Nephron (organoid): Measurements from ENCODE around the gene PTPRN2.
"Not testable (repeated sequence)": the region's sequence is repeated elsewhere in the genome, so short reads cannot be mapped to it uniquely, and the experiment has no call there.

Experiments
- H3K27ac Mint-ChIP-seq, 3 experiments: 2 replicates each; pipeline ENCODE4 v1.8.0; 2020; ENCODE audit warnings: mixed read lengths in 3 of 3, mild to moderate bottlenecking in 2 of 3, moderate library complexity in 1 of 3
- H3K27me3 Mint-ChIP-seq: 2 replicates; pipeline ENCODE4 v1.8.0; 2021; ENCODE audit warnings: low read depth, mild to moderate bottlenecking, moderate library complexity, mixed read lengths
- H3K36me3 Mint-ChIP-seq: 2 replicates; pipeline ENCODE4 v1.8.0; 2020; ENCODE audit warnings: low read depth, mixed read lengths
- H3K4me1 Mint-ChIP-seq: 2 replicates; pipeline ENCODE4 v1.8.0; 2020; ENCODE audit warnings: mixed read lengths
- H3K4me3 Mint-ChIP-seq, 3 experiments: 2 replicates each; pipeline ENCODE4 v1.8.0; 2020; ENCODE audit warnings: mild to moderate bottlenecking in 3 of 3, mixed read lengths in 3 of 3, moderate library complexity in 2 of 3
- H3K9me3 Mint-ChIP-seq: 2 replicates; pipeline ENCODE4 v1.8.0; 2020; ENCODE audit warnings: mixed read lengths
- TF ChIP-seq, protein P1 (sequence below), 3 experiments: fragments of 200-600 bp; sonication (generic); IDR thresholded peaks; one replicate each; pipeline ENCODE4 v1.5.0; 2021; ENCODE audit warnings: antibody characterized with exemption in 3 of 3; ENCODE audit not compliant: unreplicated experiment in 3 of 3

The PTPRN2 gene

GRCh38 chr7:157898802-157899505, 688.7 kb downstream of the PTPRN2 start:
- peaks cover 60% of the 10 kb centered on the region for H3K27me3 Mint-ChIP-seq
- no peak overlapping the region for H3K4me3 Mint-ChIP-seq
- TF ChIP-seq, protein P1, sequence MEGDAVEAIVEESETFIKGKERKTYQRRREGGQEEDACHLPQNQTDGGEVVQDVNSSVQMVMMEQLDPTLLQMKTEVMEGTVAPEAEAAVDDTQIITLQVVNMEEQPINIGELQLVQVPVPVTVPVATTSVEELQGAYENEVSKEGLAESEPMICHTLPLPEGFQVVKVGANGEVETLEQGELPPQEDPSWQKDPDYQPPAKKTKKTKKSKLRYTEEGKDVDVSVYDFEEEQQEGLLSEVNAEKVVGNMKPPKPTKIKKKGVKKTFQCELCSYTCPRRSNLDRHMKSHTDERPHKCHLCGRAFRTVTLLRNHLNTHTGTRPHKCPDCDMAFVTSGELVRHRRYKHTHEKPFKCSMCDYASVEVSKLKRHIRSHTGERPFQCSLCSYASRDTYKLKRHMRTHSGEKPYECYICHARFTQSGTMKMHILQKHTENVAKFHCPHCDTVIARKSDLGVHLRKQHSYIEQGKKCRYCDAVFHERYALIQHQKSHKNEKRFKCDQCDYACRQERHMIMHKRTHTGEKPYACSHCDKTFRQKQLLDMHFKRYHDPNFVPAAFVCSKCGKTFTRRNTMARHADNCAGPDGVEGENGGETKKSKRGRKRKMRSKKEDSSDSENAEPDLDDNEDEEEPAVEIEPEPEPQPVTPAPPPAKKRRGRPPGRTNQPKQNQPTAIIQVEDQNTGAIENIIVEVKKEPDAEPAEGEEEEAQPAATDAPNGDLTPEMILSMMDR (IDR thresholded peaks at IDR 0.05; ENCODE audit: unreplicated experiment in 3 of 3): no peak
- H3K27ac Mint-ChIP-seq: peak overlapping the region in 1 of 3 experiments; percentile 63
- no peaks in the 10 kb centered on the region for H3K9me3 Mint-ChIP-seq
- H3K4me1 Mint-ChIP-seq: peaks cover 17% of the 10 kb centered on the region
- H3K36me3 Mint-ChIP-seq: no peaks in the 10 kb centered on the region

GRCh38 chr7:157898261-157898660, 689.4 kb downstream of the PTPRN2 start:
- TF ChIP-seq, protein P1 (IDR thresholded peaks at IDR 0.05; ENCODE audit: unreplicated experiment in 3 of 3): no peak
- peaks cover 17% of the 10 kb centered on the region for H3K4me1 Mint-ChIP-seq
- H3K9me3 Mint-ChIP-seq: no peaks in the 10 kb centered on the region
- H3K27me3 Mint-ChIP-seq: peaks cover 60% of the 10 kb centered on the region
- H3K36me3 Mint-ChIP-seq: no peaks in the 10 kb centered on the region
- no peak overlapping the region for H3K4me3 Mint-ChIP-seq
- H3K27ac Mint-ChIP-seq: no peak overlapping the region

GRCh38 chr7:157897681-157898080, 689.9 kb downstream of the PTPRN2 start:
- TF ChIP-seq, protein P1 (IDR thresholded peaks at IDR 0.05; ENCODE audit: unreplicated experiment in 3 of 3): no peak
- Mint-ChIP-seq H3K4me3 (no peak overlapping the region), H3K27me3 (peaks cover 60% of the 10 kb centered on the region), H3K27ac (no peak overlapping the region), H3K36me3 (no peaks in the 10 kb centered on the region), H3K4me1 (peaks cover 17% of the 10 kb centered on the region), H3K9me3 (no peaks in the 10 kb centered on the region)

- TF ChIP-seq, protein P1 (IDR thresholded peaks at IDR 0.05; ENCODE audit: unreplicated experiment in 3 of 3): no peak
- no peak overlapping the region for H3K27ac Mint-ChIP-seq
- peaks cover 59% of the 10 kb centered on the region for H3K27me3 Mint-ChIP-seq
- H3K9me3 Mint-ChIP-seq: no peaks in the 10 kb centered on the region
- H3K4me3 Mint-ChIP-seq: no peak overlapping the region
- no peaks in the 10 kb centered on the region for H3K36me3 Mint-ChIP-seq
- peaks cover 17% of the 10 kb centered on the region for H3K4me1 Mint-ChIP-seq
Measured at GRCh38 chr7:157896774-157897555, 690.7 kb downstream of the PTPRN2 start.

DNA sequence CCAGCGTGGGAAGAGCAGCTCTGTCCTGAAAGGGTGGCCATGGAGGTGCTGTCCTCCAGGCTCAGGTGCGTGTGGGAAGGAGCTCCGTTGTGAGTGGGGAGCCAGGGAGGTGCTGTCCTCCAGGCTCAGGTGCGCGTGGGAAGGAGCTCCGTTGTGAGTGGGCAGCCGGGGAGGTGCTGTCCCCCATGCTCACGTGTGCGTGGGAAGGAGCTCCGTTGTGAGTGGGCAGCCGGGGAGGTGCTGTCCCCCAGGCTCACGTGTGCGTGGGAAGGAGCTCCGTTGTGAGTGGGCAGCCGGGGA, 691.3 kb downstream of the PTPRN2 start:
- not testable (repeated sequence) for H3K9me3 Mint-ChIP-seq, H3K27ac Mint-ChIP-seq, H3K4me3 Mint-ChIP-seq, H3K36me3 Mint-ChIP-seq
- Mint-ChIP-seq H3K4me1 (peaks cover 17% of the 10 kb centered on the region), H3K27me3 (peaks cover 59% of the 10 kb centered on the region)

DNA sequence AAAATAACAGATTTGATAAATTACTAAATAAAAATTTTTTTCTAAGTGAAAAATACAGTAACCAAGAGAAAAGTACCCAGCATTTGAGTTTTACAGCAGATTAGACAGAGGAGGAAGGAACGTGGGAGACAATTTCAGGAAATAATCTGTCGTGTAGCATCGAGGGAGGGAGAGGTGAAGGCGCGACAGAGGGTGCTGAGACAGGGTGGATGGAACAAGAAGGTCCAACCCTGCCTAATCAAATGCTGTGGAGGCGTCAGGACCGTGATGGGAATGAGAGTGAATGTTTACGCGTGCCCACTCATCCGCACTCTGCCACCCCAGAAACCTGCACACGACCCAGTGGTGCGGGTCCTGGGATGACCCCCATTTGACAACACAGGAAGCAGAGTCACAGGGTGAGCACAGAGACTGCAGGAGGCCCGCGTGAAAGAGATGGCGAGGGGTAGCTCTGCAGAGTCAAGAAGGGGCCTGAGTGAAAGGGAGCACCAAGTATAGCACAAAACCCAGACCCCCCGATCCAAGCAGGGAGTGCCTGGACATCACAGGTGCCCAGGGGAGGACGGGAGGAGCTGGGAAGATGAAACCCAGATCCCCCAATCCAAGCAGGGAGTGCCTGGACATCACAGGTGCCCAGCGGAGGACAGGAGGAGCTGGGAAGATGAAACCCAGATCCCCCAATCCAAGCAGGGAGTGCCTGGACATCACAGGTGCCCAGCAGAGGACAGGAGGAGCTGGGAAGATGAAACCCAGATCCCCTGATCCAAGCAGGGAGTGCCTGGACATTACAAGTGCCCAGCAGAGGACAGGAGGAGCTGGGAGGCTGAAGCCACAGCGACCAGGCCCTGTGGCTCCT, 691.9 kb downstream of the PTPRN2 start:
- no peak overlapping the region for H3K4me3 Mint-ChIP-seq
- peak overlapping the region in 1 of 3 experiments; percentile 59 for H3K27ac Mint-ChIP-seq
- TF ChIP-seq, protein P1 (IDR thresholded peaks at IDR 0.05; ENCODE audit: unreplicated experiment in 3 of 3): no peak
- H3K4me1 Mint-ChIP-seq: peaks cover 17% of the 10 kb centered on the region
- no peaks in the 10 kb centered on the region for H3K36me3 Mint-ChIP-seq
- no peaks in the 10 kb centered on the region for H3K9me3 Mint-ChIP-seq
- peaks cover 53% of the 10 kb centered on the region for H3K27me3 Mint-ChIP-seq

GRCh38 chr7:157895098-157895497, 692.5 kb downstream of the PTPRN2 start:
- H3K4me3 Mint-ChIP-seq, H3K36me3 Mint-ChIP-seq, H3K9me3 Mint-ChIP-seq: not testable (repeated sequence)
- H3K27me3 Mint-ChIP-seq: peaks cover 53% of the 10 kb centered on the region
- H3K27ac Mint-ChIP-seq: peak overlapping the region in 1 of 3 experiments; percentile 59
- peaks cover 16% of the 10 kb centered on the region for H3K4me1 Mint-ChIP-seq
